Measurements from ENCODE around the gene SCGB2B2.

SCGB2B2 gene

DNA sequence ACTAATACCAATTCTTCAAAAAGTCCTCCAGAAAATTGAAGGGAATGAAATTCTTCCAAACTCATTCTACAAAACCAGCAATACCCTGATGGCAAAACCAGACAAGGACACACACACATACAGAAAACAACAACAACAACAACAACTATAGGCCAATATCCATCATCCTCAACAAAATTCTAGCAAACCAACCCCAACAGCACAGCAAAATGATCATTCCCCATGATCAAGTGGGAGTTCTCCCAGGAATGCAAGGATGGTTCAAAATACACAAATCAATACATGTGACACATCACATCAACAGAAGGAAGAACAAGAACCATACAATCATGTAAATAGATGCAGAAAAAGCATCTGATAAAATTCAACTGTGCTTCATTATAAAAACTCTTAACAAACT lies 38.4 kb upstream of the SCGB2B2 start:
- Histone ChIP-seq H3K4me3 (ENCODE audit: low read depth, low read length, poor library complexity, severe bottlenecking) (no peak overlapping the region), H3K27me3 (ENCODE audit: insufficient read depth, low read length) (no peaks in the 10 kb centered on the region), H3K4me1 (ENCODE audit: insufficient read depth, low read length, severe bottlenecking) (no peaks in the 10 kb centered on the region), H4K20me1 (ENCODE audit: insufficient read depth, low read length) (no peaks in the 10 kb centered on the region), H3K79me2 (ENCODE audit: insufficient read depth, low read length) (no peaks in the 10 kb centered on the region), H3K9me3 (ENCODE audit: low read length) (peaks cover 17% of the 10 kb centered on the region), H3K36me3 (ENCODE audit: insufficient read depth, low read length) (no peaks in the 10 kb centered on the region), H3K9me2 (ENCODE audit: low read depth, low read length) (no peaks in the 10 kb centered on the region), H3K4me2 (ENCODE audit: low read length) (no peak overlapping the region), H3K27ac (ENCODE audit: low read depth, low read length, poor library complexity, severe bottlenecking) (no peak overlapping the region), H3K9ac (ENCODE audit: low read length) (no peak overlapping the region), H2AFZ (ENCODE audit: low read length) (no peak overlapping the region), H3F3A (ENCODE audit: insufficient read depth, low read length) (no peaks in the 10 kb centered on the region)
- TF ChIP-seq, protein P1, sequence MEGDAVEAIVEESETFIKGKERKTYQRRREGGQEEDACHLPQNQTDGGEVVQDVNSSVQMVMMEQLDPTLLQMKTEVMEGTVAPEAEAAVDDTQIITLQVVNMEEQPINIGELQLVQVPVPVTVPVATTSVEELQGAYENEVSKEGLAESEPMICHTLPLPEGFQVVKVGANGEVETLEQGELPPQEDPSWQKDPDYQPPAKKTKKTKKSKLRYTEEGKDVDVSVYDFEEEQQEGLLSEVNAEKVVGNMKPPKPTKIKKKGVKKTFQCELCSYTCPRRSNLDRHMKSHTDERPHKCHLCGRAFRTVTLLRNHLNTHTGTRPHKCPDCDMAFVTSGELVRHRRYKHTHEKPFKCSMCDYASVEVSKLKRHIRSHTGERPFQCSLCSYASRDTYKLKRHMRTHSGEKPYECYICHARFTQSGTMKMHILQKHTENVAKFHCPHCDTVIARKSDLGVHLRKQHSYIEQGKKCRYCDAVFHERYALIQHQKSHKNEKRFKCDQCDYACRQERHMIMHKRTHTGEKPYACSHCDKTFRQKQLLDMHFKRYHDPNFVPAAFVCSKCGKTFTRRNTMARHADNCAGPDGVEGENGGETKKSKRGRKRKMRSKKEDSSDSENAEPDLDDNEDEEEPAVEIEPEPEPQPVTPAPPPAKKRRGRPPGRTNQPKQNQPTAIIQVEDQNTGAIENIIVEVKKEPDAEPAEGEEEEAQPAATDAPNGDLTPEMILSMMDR (IDR thresholded peaks at IDR 0.05; ENCODE audit: low read length), result no peak

DNA sequence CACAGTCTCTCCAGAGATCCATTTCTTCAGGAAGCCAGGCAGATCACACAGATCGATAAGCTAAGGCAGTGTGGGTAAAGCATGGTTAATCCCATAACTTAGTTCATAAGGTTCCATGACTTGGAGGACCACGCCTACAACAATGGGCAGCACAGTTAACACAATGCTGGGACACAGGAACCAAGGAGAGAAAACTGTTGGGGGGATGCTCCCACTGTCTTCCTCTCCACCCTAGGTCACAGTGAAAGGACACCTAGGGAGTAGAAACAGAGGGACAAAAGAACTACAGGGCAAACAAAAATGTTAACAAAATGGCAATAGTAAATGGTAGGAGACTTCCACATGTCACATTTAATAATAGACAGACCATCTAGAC lies 36.3 kb upstream of the SCGB2B2 start:
- Histone ChIP-seq H3K4me1 (ENCODE audit: insufficient read depth, low read length, severe bottlenecking) (no peaks in the 10 kb centered on the region), H3K36me3 (ENCODE audit: insufficient read depth, low read length) (no peaks in the 10 kb centered on the region), H2AFZ (ENCODE audit: low read length) (no peak overlapping the region), H3K9me3 (ENCODE audit: low read length) (peaks cover 17% of the 10 kb centered on the region), H3K9me2 (ENCODE audit: low read depth, low read length) (no peaks in the 10 kb centered on the region), H3K4me3 (ENCODE audit: low read depth, low read length, poor library complexity, severe bottlenecking) (no peak overlapping the region), H3K27me3 (ENCODE audit: insufficient read depth, low read length) (no peaks in the 10 kb centered on the region), H3F3A (ENCODE audit: insufficient read depth, low read length) (no peaks in the 10 kb centered on the region), H3K27ac (ENCODE audit: low read depth, low read length, poor library complexity, severe bottlenecking) (no peak overlapping the region), H3K9ac (ENCODE audit: low read length) (no peak overlapping the region), H4K20me1 (ENCODE audit: insufficient read depth, low read length) (no peaks in the 10 kb centered on the region), H3K79me2 (ENCODE audit: insufficient read depth, low read length) (no peaks in the 10 kb centered on the region), H3K4me2 (ENCODE audit: low read length) (no peak overlapping the region)
- TF ChIP-seq, protein P1 (IDR thresholded peaks at IDR 0.05; ENCODE audit: low read length), result no peak
- TF ChIP-seq EZH2 (IDR thresholded peaks at IDR 0.05; ENCODE audit: borderline replicate concordance, low read length), result no peak

DNA sequence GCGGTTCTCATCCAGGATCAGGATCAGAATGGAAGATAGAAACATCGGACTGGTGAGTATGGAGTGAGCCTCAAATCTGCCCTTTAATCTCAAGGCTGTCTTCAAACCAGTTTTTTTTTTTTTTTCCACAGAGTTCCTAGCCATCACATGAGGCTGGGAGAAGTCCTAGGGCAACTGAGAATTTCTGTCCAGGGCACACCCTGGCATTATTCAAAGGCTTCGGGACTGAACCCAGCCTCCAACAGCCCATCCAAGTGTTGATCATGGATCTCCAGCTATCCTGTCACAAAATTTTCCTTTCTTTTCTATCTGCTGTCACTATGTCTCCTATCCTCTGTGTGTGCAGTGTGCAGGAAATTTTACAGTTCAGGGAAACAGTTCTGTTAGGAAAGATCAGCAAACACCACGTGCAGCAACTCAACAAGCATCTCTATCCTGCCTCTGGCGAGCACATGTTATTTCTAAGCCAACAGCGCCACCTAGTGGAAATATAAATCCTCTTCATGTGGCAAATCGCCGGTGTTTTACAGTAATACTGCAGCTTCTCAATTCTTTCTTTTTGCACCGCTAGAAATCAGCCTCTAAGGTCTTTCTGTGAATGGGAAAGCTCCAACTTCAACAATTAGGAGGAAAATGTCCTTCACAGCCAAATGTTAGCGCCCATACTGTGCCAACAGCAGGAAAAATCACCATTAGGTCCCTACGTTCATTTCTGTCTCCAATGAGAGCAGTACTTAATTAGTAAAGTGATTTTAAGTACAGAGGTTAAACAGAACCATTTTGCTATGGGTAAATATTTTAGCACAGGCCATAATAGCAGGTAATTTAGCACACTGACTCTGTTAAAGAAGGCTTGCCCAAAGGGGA lies 35.7 kb upstream of the SCGB2B2 start:
- Histone ChIP-seq H3K4me1 (ENCODE audit: insufficient read depth, low read length, severe bottlenecking) (no peaks in the 10 kb centered on the region), H3K4me3 (ENCODE audit: low read depth, low read length, poor library complexity, severe bottlenecking) (no peak overlapping the region), H3K9ac (ENCODE audit: low read length) (no peak overlapping the region), H3K9me2 (ENCODE audit: low read depth, low read length) (no peaks in the 10 kb centered on the region), H3K9me3 (ENCODE audit: low read length) (peaks cover 17% of the 10 kb centered on the region), H3K36me3 (ENCODE audit: insufficient read depth, low read length) (no peaks in the 10 kb centered on the region), H3K27me3 (ENCODE audit: insufficient read depth, low read length) (no peaks in the 10 kb centered on the region), H3F3A (ENCODE audit: insufficient read depth, low read length) (no peaks in the 10 kb centered on the region), H4K20me1 (ENCODE audit: insufficient read depth, low read length) (no peaks in the 10 kb centered on the region), H3K79me2 (ENCODE audit: insufficient read depth, low read length) (no peaks in the 10 kb centered on the region), H2AFZ (ENCODE audit: low read length) (no peak overlapping the region), H3K27ac (ENCODE audit: low read depth, low read length, poor library complexity, severe bottlenecking) (no peak overlapping the region), H3K4me2 (ENCODE audit: low read length) (no peak overlapping the region)
- TF ChIP-seq, protein P1 (IDR thresholded peaks at IDR 0.05; ENCODE audit: low read length), result peak; percentile 73
- TF ChIP-seq EZH2 (IDR thresholded peaks at IDR 0.05; ENCODE audit: borderline replicate concordance, low read length), result no peak
